Osteocyte (in vitro differentiated cells): ENCODE data around the gene LSMEM2. TPM values are rescaled to one million over a fixed set of nuclear protein-coding genes. Genes with fewer than 3 reads are reported as not detected.
"Not testable (repeated sequence)": the region's sequence is repeated elsewhere in the genome, so short reads cannot be mapped to it uniquely, and the experiment has no call there.

ENCODE experiments used
- DNase-seq: peaks from one replicate; pipeline ENCODE4 v3.0.0; 2021; ENCODE audit warnings: mixed read lengths; ENCODE audit not compliant: unreplicated experiment; ENCODE audit errors: extremely low spot score
- H3K27ac Mint-ChIP-seq: one replicate; pipeline ENCODE4 v1.8.0; 2021; ENCODE audit warnings: mild to moderate bottlenecking, mixed read lengths; ENCODE audit not compliant: unreplicated experiment
- H3K27me3 Mint-ChIP-seq: one replicate; pipeline ENCODE4 v1.8.0; 2021; ENCODE audit warnings: mixed read lengths; ENCODE audit not compliant: unreplicated experiment
- H3K36me3 Mint-ChIP-seq: one replicate; pipeline ENCODE4 v1.8.0; 2021; ENCODE audit warnings: mixed read lengths; ENCODE audit not compliant: unreplicated experiment
- H3K4me1 Mint-ChIP-seq: one replicate; pipeline ENCODE4 v1.8.0; 2021; ENCODE audit warnings: mixed read lengths; ENCODE audit not compliant: unreplicated experiment
- H3K4me3 Mint-ChIP-seq: one replicate; pipeline ENCODE4 v1.8.0; 2021; ENCODE audit warnings: mild to moderate bottlenecking, moderate library complexity, mixed read lengths; ENCODE audit not compliant: unreplicated experiment
- H3K9me3 Mint-ChIP-seq: one replicate; pipeline ENCODE4 v1.8.0; 2021; ENCODE audit warnings: mixed read lengths; ENCODE audit not compliant: unreplicated experiment
- CTCF ChIP-seq: fragments of 200-600 bp; sonication (generic); IDR thresholded peaks from 2 replicates; pipeline ENCODE4 v1.5.0; 2021; ENCODE audit warnings: antibody characterized with exemption, mild to moderate bottlenecking, moderate library complexity
- total RNA-seq: library from RNA; stranded (reverse); gene quantifications from 2 replicates; pipeline ENCODE4 v1.2.1, GENCODE V29; 2021

LSMEM2 gene
- total RNA-seq, 1 donor from 2014 or later, result not detected

GRCh38 chr3:50258979-50259378 lies 19.9 kb upstream of the LSMEM2 start:
- no peaks in the 10 kb centered on the region for H3K27me3 Mint-ChIP-seq
- no peaks in the 10 kb centered on the region for H3K9me3 Mint-ChIP-seq
- TF ChIP-seq CTCF, result no peak

GRCh38 chr3:50259432-50260026 lies 19.4 kb upstream of the LSMEM2 start:
- no peak for DNase-seq
- Mint-ChIP-seq H3K4me3 (peak overlapping the region; percentile 68), H3K4me1 (peaks cover 42% of the 10 kb centered on the region), H3K9me3 (no peaks in the 10 kb centered on the region), H3K27ac (peak overlapping the region; percentile 83), H3K36me3 (peaks cover 14% of the 10 kb centered on the region), H3K27me3 (no peaks in the 10 kb centered on the region)
- no peak for TF ChIP-seq CTCF

More at GRCh38 chr3:50258979-50259378, 19.9 kb upstream of the LSMEM2 start:
- Mint-ChIP-seq H3K4me1 (peaks cover 37% of the 10 kb centered on the region), H3K36me3 (peaks cover 14% of the 10 kb centered on the region), H3K4me3 (no peak overlapping the region), H3K27ac (peak overlapping the region; percentile 74)
- DNase-seq, result no peak

GRCh38 chr3:50260027-50260941 lies 18.6 kb upstream of the LSMEM2 start:
- TF ChIP-seq CTCF, result no peak
- H3K9me3 Mint-ChIP-seq, result no peaks in the 10 kb centered on the region
- no peaks in the 10 kb centered on the region for H3K27me3 Mint-ChIP-seq
- H3K4me3 Mint-ChIP-seq, result peak overlapping the region; percentile 70
- peaks cover 49% of the 10 kb centered on the region for H3K4me1 Mint-ChIP-seq
- peak; percentile 99 for DNase-seq
- peak overlapping the region; percentile 91 for H3K27ac Mint-ChIP-seq
- H3K36me3 Mint-ChIP-seq, result peaks cover 14% of the 10 kb centered on the region

- H3K27ac Mint-ChIP-seq, result peak overlapping the region; percentile 91
- peaks cover 55% of the 10 kb centered on the region for H3K4me1 Mint-ChIP-seq
- DNase-seq, result no peak
- no peaks in the 10 kb centered on the region for H3K27me3 Mint-ChIP-seq
- TF ChIP-seq CTCF, result no peak
- no peaks in the 10 kb centered on the region for H3K9me3 Mint-ChIP-seq
- H3K4me3 Mint-ChIP-seq, result peak overlapping the region; percentile 70
- H3K36me3 Mint-ChIP-seq, result peaks cover 14% of the 10 kb centered on the region
Measured at GRCh38 chr3:50260942-50261441, 17.9 kb upstream of the LSMEM2 start.

GRCh38 chr3:50261505-50261904 lies 17.4 kb upstream of the LSMEM2 start:
- no peak for TF ChIP-seq CTCF
- Mint-ChIP-seq H3K4me1 (peaks cover 58% of the 10 kb centered on the region), H3K27me3 (no peaks in the 10 kb centered on the region), H3K27ac (peak overlapping the region; percentile 91), H3K36me3 (peaks cover 12% of the 10 kb centered on the region), H3K9me3 (no peaks in the 10 kb centered on the region), H3K4me3 (no peak overlapping the region)
- DNase-seq, result no peak

GRCh38 chr3:50262200-50262599 lies 16.7 kb upstream of the LSMEM2 start:
- not testable (repeated sequence) for H3K4me3 Mint-ChIP-seq, DNase-seq, H3K9me3 Mint-ChIP-seq, H3K36me3 Mint-ChIP-seq, H3K27ac Mint-ChIP-seq, H3K27me3 Mint-ChIP-seq
- peaks cover 65% of the 10 kb centered on the region for H3K4me1 Mint-ChIP-seq
